ENCODE measurements around the gene ACTL7B.

- TF ChIP-seq POLR2AphosphoS5 (IDR thresholded peaks at IDR 0.05) = no peak
- no peak for TF ChIP-seq CTCF (IDR thresholded peaks at IDR 0.05)
Observed at GRCh38 chr9:108823829-108824228, 32.0 kb downstream of the ACTL7B start.

All from suprapubic skin (tissue), 3 donors.